ENCODE data around the gene ZNF445.

DNA sequence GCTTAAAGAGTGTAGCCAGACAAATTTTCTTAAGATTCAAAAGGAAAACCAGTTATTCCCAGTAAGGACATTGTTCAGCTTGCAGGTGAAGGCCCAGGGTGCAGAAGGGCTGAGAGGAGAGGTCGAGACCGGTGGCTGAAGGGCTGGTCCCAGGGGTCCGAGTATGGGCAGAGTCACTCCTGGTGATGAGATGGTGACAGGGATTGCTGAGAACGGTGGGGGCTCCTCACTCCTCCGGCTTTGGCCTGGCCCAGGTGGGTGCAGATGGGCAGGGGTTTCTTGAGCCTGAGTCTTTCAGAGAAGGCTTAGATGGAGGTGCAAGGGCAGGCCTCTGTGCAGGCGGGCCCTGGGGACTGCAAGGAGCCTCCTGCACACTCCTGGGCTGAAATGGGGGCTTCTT lies 56.2 kb downstream of the ZNF445 start:
- TF ChIP-seq, protein P1, sequence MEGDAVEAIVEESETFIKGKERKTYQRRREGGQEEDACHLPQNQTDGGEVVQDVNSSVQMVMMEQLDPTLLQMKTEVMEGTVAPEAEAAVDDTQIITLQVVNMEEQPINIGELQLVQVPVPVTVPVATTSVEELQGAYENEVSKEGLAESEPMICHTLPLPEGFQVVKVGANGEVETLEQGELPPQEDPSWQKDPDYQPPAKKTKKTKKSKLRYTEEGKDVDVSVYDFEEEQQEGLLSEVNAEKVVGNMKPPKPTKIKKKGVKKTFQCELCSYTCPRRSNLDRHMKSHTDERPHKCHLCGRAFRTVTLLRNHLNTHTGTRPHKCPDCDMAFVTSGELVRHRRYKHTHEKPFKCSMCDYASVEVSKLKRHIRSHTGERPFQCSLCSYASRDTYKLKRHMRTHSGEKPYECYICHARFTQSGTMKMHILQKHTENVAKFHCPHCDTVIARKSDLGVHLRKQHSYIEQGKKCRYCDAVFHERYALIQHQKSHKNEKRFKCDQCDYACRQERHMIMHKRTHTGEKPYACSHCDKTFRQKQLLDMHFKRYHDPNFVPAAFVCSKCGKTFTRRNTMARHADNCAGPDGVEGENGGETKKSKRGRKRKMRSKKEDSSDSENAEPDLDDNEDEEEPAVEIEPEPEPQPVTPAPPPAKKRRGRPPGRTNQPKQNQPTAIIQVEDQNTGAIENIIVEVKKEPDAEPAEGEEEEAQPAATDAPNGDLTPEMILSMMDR (IDR thresholded peaks at IDR 0.05): no peak
- no peak for TF ChIP-seq ZFX (IDR thresholded peaks at IDR 0.05; ENCODE audit: borderline replicate concordance)
